ENCODE data around the gene NR2F2. TPM values are rescaled to one million over a fixed set of nuclear protein-coding genes. Genes with fewer than 3 reads are reported as not detected.

NR2F2 gene
- total RNA-seq, 1 donor from 2014 or later: 135 TPM

- Mint-ChIP-seq H3K9me3 (no peaks in the 10 kb centered on the region), H3K27ac (peak overlapping the region; percentile 39), H3K27me3 (peaks cover 93% of the 10 kb centered on the region), H3K4me3 (peak overlapping the region; percentile 83), H3K4me1 (ENCODE audit: unreplicated experiment) (peaks cover 46% of the 10 kb centered on the region), H3K36me3 (peaks cover 3% of the 10 kb centered on the region)
- peak; percentile 66 for DNase-seq (ENCODE audit: extremely low spot score, unreplicated experiment)
- peak; percentile 18 for TF ChIP-seq CTCF (conservative IDR thresholded peaks at IDR 0.05)
Measured at GRCh38 chr15:96360581-96361308, 30.2 kb downstream of the NR2F2 start.

DNA sequence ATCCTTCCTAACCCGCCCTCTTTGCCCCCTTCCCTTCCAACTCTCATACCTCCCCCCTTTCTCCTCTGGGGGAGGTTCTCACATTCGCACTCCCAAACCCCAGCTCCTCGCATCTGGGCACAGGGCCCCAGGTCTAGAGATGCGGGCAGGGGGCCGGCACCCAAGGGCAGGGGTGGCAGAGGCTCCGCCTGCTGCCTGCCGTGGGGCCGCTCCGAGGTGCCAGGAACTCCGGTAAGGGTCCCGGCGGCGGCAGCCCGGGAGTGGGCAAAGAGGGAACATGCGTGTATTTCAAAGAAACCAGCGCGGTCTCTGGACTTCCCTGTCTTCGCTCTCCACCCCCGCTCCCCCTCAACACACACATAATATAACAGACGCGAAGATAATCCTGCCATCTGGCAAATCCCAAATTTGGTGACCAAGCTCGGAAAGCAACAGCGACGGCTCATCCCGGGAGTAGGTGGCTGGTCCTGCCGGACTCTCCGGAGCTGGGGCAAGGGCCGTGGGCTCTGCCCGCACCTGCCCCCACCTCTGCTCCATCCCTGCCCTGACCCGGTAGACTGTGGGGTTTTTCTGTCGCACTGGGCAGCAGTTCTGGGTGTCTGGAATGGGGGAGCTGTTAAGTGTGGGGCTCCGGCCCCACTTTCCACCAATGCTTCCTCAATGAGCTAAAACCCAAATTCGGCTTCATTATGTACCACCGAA is 31.0 kb downstream of the NR2F2 start:
- peak; percentile 66 for DNase-seq (ENCODE audit: extremely low spot score, unreplicated experiment)
- Mint-ChIP-seq H3K36me3 (peaks cover 3% of the 10 kb centered on the region), H3K4me3 (peak overlapping the region; percentile 83), H3K9me3 (no peaks in the 10 kb centered on the region), H3K4me1 (ENCODE audit: unreplicated experiment) (peaks cover 51% of the 10 kb centered on the region), H3K27me3 (peaks cover 93% of the 10 kb centered on the region), H3K27ac (peak overlapping the region; percentile 51)
- no peak for TF ChIP-seq CTCF (conservative IDR thresholded peaks at IDR 0.05)

DNA sequence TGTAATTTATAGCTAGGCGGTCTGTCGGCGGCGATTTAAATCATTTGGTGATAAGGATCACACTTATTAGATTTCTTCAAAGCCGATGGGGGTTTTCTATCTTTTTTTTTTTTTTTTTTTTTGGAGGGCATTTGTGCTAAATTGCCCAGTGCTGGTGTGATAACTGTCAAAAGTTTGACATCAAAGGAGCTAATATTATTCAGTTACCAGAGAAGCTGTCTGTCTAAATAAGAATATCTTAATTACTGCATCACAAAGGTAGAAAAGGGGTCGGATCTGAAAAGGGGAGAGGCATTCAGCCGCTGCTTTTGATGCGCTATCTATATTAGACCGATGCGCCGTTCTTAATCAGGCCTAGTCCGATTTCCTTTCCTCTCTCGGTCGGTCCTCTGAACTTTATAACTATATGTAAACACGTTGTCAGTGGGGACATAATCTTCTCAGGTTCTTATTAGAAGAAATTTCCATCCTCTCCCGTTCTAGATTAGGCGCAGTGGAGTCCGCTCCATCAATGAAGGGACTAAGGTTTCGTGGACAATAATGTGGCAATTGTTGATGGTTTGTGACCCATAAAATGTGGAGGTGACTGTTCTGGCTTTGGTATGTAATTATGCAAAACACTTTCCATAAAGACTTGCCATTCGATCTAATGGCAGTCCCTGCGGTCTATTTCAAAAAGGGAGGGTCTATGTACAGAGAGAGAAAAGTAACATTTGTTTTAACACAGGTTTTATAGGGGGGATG is 31.7 kb downstream of the NR2F2 start:
- no peak for DNase-seq (ENCODE audit: extremely low spot score, unreplicated experiment)
- peaks cover 94% of the 10 kb centered on the region for H3K27me3 Mint-ChIP-seq
- peak overlapping the region; percentile 83 for H3K4me3 Mint-ChIP-seq
- no peak overlapping the region for H3K27ac Mint-ChIP-seq
- peaks cover under 1% of the 10 kb centered on the region for H3K9me3 Mint-ChIP-seq
- peaks cover 4% of the 10 kb centered on the region for H3K36me3 Mint-ChIP-seq
- TF ChIP-seq CTCF (conservative IDR thresholded peaks at IDR 0.05): no peak
- H3K4me1 Mint-ChIP-seq (ENCODE audit: unreplicated experiment): peaks cover 46% of the 10 kb centered on the region

DNA sequence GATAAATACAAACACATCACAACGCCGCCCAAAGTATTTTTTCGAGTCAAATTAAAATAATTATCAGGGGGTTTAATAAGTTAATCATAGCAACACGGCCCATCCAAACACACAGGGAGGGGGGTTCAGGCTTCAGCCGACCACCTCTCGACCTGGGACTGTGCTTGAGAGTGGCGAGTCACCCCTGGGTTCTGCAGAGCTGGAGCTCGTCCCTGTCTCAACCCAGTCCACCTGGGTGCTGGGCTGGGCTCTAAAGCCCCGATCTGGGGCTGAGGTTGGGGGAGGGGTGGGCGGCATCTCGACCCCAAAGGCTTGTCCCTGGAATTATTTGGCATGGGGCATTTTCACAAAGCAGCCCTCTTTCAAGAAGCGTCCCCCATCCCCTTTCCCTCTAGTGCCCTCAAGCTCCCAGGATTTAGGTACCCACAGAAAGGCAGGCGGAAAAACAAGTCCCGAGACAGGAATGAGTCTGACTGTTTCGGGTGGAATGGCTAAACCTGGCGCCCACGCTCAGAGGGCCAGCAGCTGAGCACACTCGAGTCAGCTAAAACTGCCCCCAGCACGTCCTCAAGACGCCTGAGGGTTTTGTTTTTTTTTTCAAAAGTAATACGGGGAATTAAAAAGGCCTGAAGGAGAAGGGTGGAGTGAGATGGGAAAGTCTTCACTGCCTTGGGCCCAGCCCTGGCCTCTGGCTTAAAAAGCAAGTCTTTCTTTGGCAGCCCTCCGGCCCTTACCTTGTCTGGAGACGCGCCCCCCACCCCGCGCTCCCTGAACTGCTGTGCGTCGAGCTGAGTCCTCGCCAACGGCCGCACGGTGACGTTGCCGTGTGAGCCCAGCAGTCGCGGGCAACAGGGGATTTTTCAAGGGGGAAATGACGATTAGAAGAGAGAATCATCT is 32.5 kb downstream of the NR2F2 start:
- H3K9me3 Mint-ChIP-seq: peaks cover 6% of the 10 kb centered on the region
- H3K4me3 Mint-ChIP-seq: peak overlapping the region; percentile 57
- H3K27me3 Mint-ChIP-seq: peaks cover 95% of the 10 kb centered on the region
- no peak for TF ChIP-seq CTCF (conservative IDR thresholded peaks at IDR 0.05)
- peaks cover 47% of the 10 kb centered on the region for H3K4me1 Mint-ChIP-seq (ENCODE audit: unreplicated experiment)
- H3K27ac Mint-ChIP-seq: no peak overlapping the region
- no peak for DNase-seq (ENCODE audit: extremely low spot score, unreplicated experiment)
- H3K36me3 Mint-ChIP-seq: peaks cover 8% of the 10 kb centered on the region

GRCh38 chr15:96363707-96364106 is 33.2 kb downstream of the NR2F2 start:
- no peak overlapping the region for H3K27ac Mint-ChIP-seq
- no peak for TF ChIP-seq CTCF (conservative IDR thresholded peaks at IDR 0.05)
- no peak for DNase-seq (ENCODE audit: extremely low spot score, unreplicated experiment)
- peak overlapping the region; percentile 66 for H3K4me3 Mint-ChIP-seq
- peaks cover 6% of the 10 kb centered on the region for H3K9me3 Mint-ChIP-seq
- peaks cover 95% of the 10 kb centered on the region for H3K27me3 Mint-ChIP-seq
- peaks cover 41% of the 10 kb centered on the region for H3K4me1 Mint-ChIP-seq (ENCODE audit: unreplicated experiment)
- peaks cover 8% of the 10 kb centered on the region for H3K36me3 Mint-ChIP-seq
